IMR-90 (cell line): Measurements from ENCODE around the gene DRD2. TPM values are rescaled to one million over a fixed set of nuclear protein-coding genes. Genes with fewer than 3 reads are reported as not detected.

Source experiments
- ATAC-seq: fragments of 200-7000 bp; cut with Tn5 transposase; 2 replicates; pipeline ENCODE4 v1.9.1; 2020; ENCODE audit warnings: low read depth, mild to moderate bottlenecking, moderate library complexity
- BruUV-seq: library from RNA; stranded (reverse); fragments of 400-500 nt; replicated peaks from 2 replicates; lab custom pipeline; 2021; lab: Mats Ljungman, UMichigan
- CTCF ChIA-PET: fragments of 300-600 bp; formaldehyde crosslinking; extraction: SDS; loops from one replicate; lab custom pipeline; 2021; ENCODE audit warnings: antibody characterized with exemption; lab: Yijun Ruan, JAX
- POLR2A ChIA-PET: fragments of 300-600 bp; sonication (Branson Sonifier 250); formaldehyde crosslinking; loops from one replicate; lab custom pipeline; 2022; ENCODE audit warnings: antibody characterized with exemption; ENCODE audit not compliant: unreplicated experiment; lab: Charles Lee
- DNase-seq: peaks from one replicate; pipeline ENCODE4 v3.0.0; 2013
- H2AFZ ChIP-seq: replicated peaks from 2 replicates; pipeline ENCODE3; 2013; ENCODE audit warnings: low read length, mild to moderate bottlenecking; ENCODE audit not compliant: poor library complexity
- H2AK5ac ChIP-seq: 2 replicates; pipeline ENCODE4 v1.6.1; 2013; ENCODE audit warnings: low read depth, low read length, inconsistent platforms
- H2AK9ac ChIP-seq: replicated peaks from 2 replicates; pipeline ENCODE3; 2013; ENCODE audit warnings: mild to moderate bottlenecking, low read depth, low read length, moderate library complexity; ENCODE audit not compliant: poor library complexity
- H2BK120ac ChIP-seq: 2 replicates; pipeline ENCODE4 v1.6.1; 2013; ENCODE audit warnings: low read depth, low read length, inconsistent platforms
- H2BK15ac ChIP-seq: 3 replicates; pipeline ENCODE4 v1.6.1; 2013; ENCODE audit warnings: low read depth, low read length, inconsistent platforms
- H2BK20ac ChIP-seq: 2 replicates; pipeline ENCODE4 v1.6.1; 2013; ENCODE audit warnings: low read depth, mild to moderate bottlenecking, inconsistent platforms, low read length, moderate library complexity
- H2BK5ac ChIP-seq: 2 replicates; pipeline ENCODE4 v1.6.1; 2013; ENCODE audit warnings: mild to moderate bottlenecking, low read depth, low read length, inconsistent platforms; ENCODE audit not compliant: poor library complexity, severe bottlenecking
- H3K14ac ChIP-seq: replicated peaks from 2 replicates; pipeline ENCODE4 v1.6.1; 2013; ENCODE audit warnings: low read depth, low read length, inconsistent platforms
- H3K18ac ChIP-seq: 2 replicates; pipeline ENCODE4 v1.6.1; 2013; ENCODE audit warnings: low read depth, low read length, control low read depth
- H3K23ac ChIP-seq: 2 replicates; pipeline ENCODE4 v1.6.1; 2013; ENCODE audit warnings: low read depth, low read length, inconsistent platforms
- H3K27ac ChIP-seq: 2 replicates; pipeline ENCODE4 v1.5.1; 2013; ENCODE audit warnings: mild to moderate bottlenecking, control low read depth, low read length; ENCODE audit not compliant: insufficient read depth
- H3K27me3 ChIP-seq: 2 replicates; pipeline ENCODE4 v1.6.1; 2013; ENCODE audit warnings: low read length; ENCODE audit not compliant: control insufficient read depth, insufficient read depth
- H3K36me3 ChIP-seq: 2 replicates; pipeline ENCODE4 v1.6.1; 2013; ENCODE audit warnings: low read length, mixed read lengths; ENCODE audit not compliant: control insufficient read depth, insufficient read depth
- H3K4ac ChIP-seq: 2 replicates; pipeline ENCODE4 v1.6.1; 2013; ENCODE audit warnings: low read depth, low read length, inconsistent platforms
- H3K4me1 ChIP-seq: 2 replicates; pipeline ENCODE4 v1.6.1; 2013; ENCODE audit warnings: low read length, mixed read lengths; ENCODE audit not compliant: control insufficient read depth, insufficient read depth
- H3K4me2 ChIP-seq: 2 replicates; pipeline ENCODE4 v1.6.1; 2013; ENCODE audit warnings: low read depth, mild to moderate bottlenecking, control low read depth, low read length, moderate library complexity
- H3K4me3 ChIP-seq: 2 replicates; pipeline ENCODE4 v1.5.1; 2013; ENCODE audit warnings: low read depth, mild to moderate bottlenecking, control low read depth, low read length, moderate library complexity; ENCODE audit not compliant: insufficient read depth
- H3K56ac ChIP-seq: 2 replicates; pipeline ENCODE4 v1.6.1; 2013; ENCODE audit warnings: low read length, inconsistent platforms; ENCODE audit not compliant: insufficient read depth; ENCODE audit errors: extremely low read depth
- H3K79me1 ChIP-seq, 2 experiments: 2 replicates each; pipeline ENCODE4 v1.6.1; 2013; ENCODE audit warnings: low read length in 2 of 2, inconsistent platforms in 1 of 2, low read depth in 1 of 2
- H3K9ac ChIP-seq: 2 replicates; pipeline ENCODE4 v1.6.1; 2013; ENCODE audit warnings: low read depth, low read length, control low read depth
- H3K9me1 ChIP-seq: 2 replicates; pipeline ENCODE4 v1.6.1; 2013; ENCODE audit warnings: low read length, inconsistent platforms; ENCODE audit not compliant: insufficient read depth
- H3K9me3 ChIP-seq: 2 replicates; pipeline ENCODE4 v1.6.1; 2013; ENCODE audit warnings: low read length; ENCODE audit not compliant: control insufficient read depth, insufficient read depth
- H4K20me1 ChIP-seq: 2 replicates; pipeline ENCODE4 v1.6.1; 2013; ENCODE audit warnings: low read length, inconsistent platforms; ENCODE audit not compliant: insufficient read depth
- H4K5ac ChIP-seq: 2 replicates; pipeline ENCODE4 v1.6.1; 2013; ENCODE audit warnings: mild to moderate bottlenecking, low read depth, low read length, control low read depth
- H4K8ac ChIP-seq, 2 experiments: 2 replicates each; pipeline ENCODE4 v1.6.1; 2013; ENCODE audit warnings: low read depth in 2 of 2, low read length in 2 of 2, control low read depth in 1 of 2, inconsistent platforms in 1 of 2
- H4K91ac ChIP-seq: 2 replicates; pipeline ENCODE4 v1.6.1; 2013; ENCODE audit warnings: low read depth, low read length, inconsistent platforms; ENCODE audit not compliant: insufficient read depth
- BHLHE40 ChIP-seq: fragments of 150-350 bp; IDR thresholded peaks from 2 replicates; pipeline ENCODE4 v1.6.1; 2016; ENCODE audit warnings: mild to moderate bottlenecking, low read depth, low read length
- CEBPB ChIP-seq: IDR thresholded peaks from 2 replicates; pipeline ENCODE4 v1.6.1; 2012; ENCODE audit warnings: low read depth, low read length, improper control_type of control experiment
- CHD1 ChIP-seq: IDR thresholded peaks from 2 replicates; pipeline ENCODE4 v1.6.1; 2012; ENCODE audit warnings: low read depth, low read length, improper control_type of control experiment
- CTCF ChIP-seq: conservative IDR thresholded peaks from 2 replicates; pipeline ENCODE4 v1.5.1; 2012; ENCODE audit warnings: mild to moderate bottlenecking, low read depth, low read length, improper control_type of control experiment
- FOS ChIP-seq: fragments of 150-350 bp; IDR thresholded peaks from 2 replicates; pipeline ENCODE4 v1.6.1; 2016; ENCODE audit warnings: low read depth, low read length
- MAZ ChIP-seq: IDR thresholded peaks from 2 replicates; pipeline ENCODE4 v1.6.1; 2012; ENCODE audit warnings: low read depth, mild to moderate bottlenecking, low read length, improper control_type of control experiment, moderate library complexity, borderline replicate concordance
- NFE2L2 ChIP-seq: fragments of 150-350 bp; IDR thresholded peaks from 2 replicates; pipeline ENCODE4 v1.6.1; 2016; ENCODE audit warnings: low read depth, mild to moderate bottlenecking, low read length
- POLR2A ChIP-seq: IDR thresholded peaks from 2 replicates; pipeline ENCODE4 v1.6.1; 2012; ENCODE audit warnings: mild to moderate bottlenecking, low read depth, low read length
- RFX5 ChIP-seq: IDR thresholded peaks from 2 replicates; pipeline ENCODE4 v1.8.0; 2012; ENCODE audit warnings: low read depth, mild to moderate bottlenecking, low read length, moderate library complexity
- SMC3 ChIP-seq: fragments of 150-350 bp; IDR thresholded peaks from 2 replicates; pipeline ENCODE4 v1.6.1; 2016; ENCODE audit warnings: low read depth, mild to moderate bottlenecking, antibody characterized with exemption, low read length, moderate library complexity
- WGBS, 2 experiments: methylation state at CpG; one replicate each; pipeline versions ENCODE4 v1.1.5 to v1.1.7; 2013; ENCODE audit warnings: missing lambda C conversion rate in 2 of 2; ENCODE audit not compliant: insufficient read length in 1 of 2; ENCODE audit errors: extremely low coverage in 2 of 2; 5-methylcytosine and 5-hydroxymethylcytosine counted together
- dilution Hi-C: fragments of 300-500 bp; cut with HindIII; formaldehyde crosslinking; loops from one replicate; pipeline ENCODE4 v1.14.3; 2018; ENCODE audit warnings: low sequenced_read_pairs; ENCODE audit not compliant: unreplicated experiment
- in situ Hi-C: fragments of 300-500 bp; cut with MboI; formaldehyde crosslinking; loops from 3 replicates; pipeline ENCODE4 v1.14.3; 2019; ENCODE audit warnings: low sequenced_read_pairs, inconsistent platforms, mixed read lengths
- intact Hi-C: fragments of 100-400 bp; cut with micrococcal nuclease; formaldehyde crosslinking; loops from 2 replicates; pipeline ENCODE4 v1.10.0; 2022
- polyA plus RNA-seq, 3 experiments: library from polyadenylated mRNA; depleted of rRNA; stranded (reverse); fragments of >200 nt; gene quantifications; 2 replicates each; pipeline ENCODE4 v1.2.3, GENCODE V29; 2012; ENCODE audit warnings: low replicate concordance in 1 of 3
- total RNA-seq: library from RNA; depleted of rRNA; stranded (reverse); fragments of >200 nt; gene quantifications from 2 replicates; pipeline ENCODE4 v1.2.3, GENCODE V29; 2012

DRD2 gene
- total and polyA plus RNA-seq, 2 of the 4 experiments (the other 2 are of a cell fraction) = not detected

DNA sequence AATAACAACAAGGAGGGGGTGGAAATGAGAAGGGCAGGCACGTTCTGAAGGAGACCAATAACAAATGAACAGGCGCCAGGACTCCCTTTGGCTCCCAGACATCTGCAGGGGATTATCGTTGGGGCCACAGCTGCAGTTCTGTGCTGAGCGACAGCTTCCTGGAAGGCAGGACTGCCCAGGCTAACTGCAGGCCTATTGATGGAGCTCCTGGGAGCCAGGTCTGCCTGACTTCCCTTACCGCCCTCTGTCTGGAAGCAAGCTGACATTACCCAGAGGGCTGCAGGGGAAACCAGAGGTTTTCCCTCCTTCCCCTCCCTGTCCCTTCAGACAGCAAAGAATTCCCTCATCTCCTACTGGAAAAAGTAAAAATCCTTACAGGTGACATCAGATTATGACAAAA, 5.0 kb downstream of the DRD2 start:
- in situ Hi-C loops = no loop called here
- DNase-seq (no peak), ATAC-seq (no peak)
- Histone ChIP-seq H3K27me3 (peaks cover 4% of the 10 kb centered on the region), H3K4me2 (no peak overlapping the region), H4K8ac (no peak overlapping the region), H3K36me3 (no peaks in the 10 kb centered on the region), H2BK20ac (no peak overlapping the region), H4K5ac (no peak overlapping the region), H3K4me3 (no peak overlapping the region), H2AK9ac (no peak overlapping the region), H2BK120ac (no peak overlapping the region), H3K9me3 (no peaks in the 10 kb centered on the region), H2AFZ (no peak overlapping the region), H4K20me1 (no peaks in the 10 kb centered on the region), H3K79me1 (no peaks in the 10 kb centered on the region), H3K14ac (no peak overlapping the region), H3K9me1 (no peaks in the 10 kb centered on the region), H3K18ac (no peak overlapping the region), H2AK5ac (no peak overlapping the region), H4K91ac (no peak overlapping the region), H3K23ac (no peak overlapping the region), H3K9ac (no peak overlapping the region), H3K4ac (no peak overlapping the region), H2BK5ac (no peak overlapping the region), H2BK15ac (no peak overlapping the region), H3K4me1 (no peaks in the 10 kb centered on the region), H3K27ac (no peak overlapping the region), H3K56ac (no peak overlapping the region)
- TF ChIP-seq FOS (no peak), CEBPB (no peak), SMC3 (no peak), BHLHE40 (no peak), NFE2L2 (no peak), MAZ (no peak), POLR2A (no peak), CTCF (no peak), RFX5 (no peak), CHD1 (no peak)
- intact Hi-C loops = no loop called here
- ChIA-PET POLR2A (no interaction called here), CTCF (no interaction called here)
- 20% methylated on average over 1 of the region's 5 CpGs; no CpG with 5 or more reads in 1 of the 2 experiments for WGBS, 2 experiments
- dilution Hi-C loops = no loop called here
- BruUV-seq = no TSS peak
